ENCODE measurements around the gene ARSJ.

The ARSJ gene

DNA sequence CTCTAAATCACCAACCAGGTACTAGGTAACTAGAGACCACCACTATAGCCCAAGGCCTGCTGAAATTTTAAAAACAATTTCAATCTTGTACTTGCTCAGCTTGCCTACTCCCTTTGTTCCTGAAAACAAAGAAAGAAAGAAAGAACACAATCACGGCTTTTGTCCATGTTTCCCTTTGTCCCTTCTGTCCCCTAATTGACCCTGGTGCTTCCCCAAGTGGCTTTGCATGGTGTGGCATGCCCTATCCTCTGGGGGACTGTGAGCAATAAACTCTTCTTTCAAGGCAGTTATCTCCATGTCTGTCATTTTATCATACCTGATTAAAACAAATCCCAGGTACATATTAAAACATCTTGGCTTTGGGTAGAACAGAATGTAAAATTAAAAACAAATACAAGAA, 94.8 kb downstream of the ARSJ start:
- H3K36me3 ChIP-seq (ENCODE audit: control insufficient read depth in 1 of 2, insufficient read depth in 2 of 2, low read length in 2 of 2) = no peaks in the 10 kb centered on the region
- WGBS (ENCODE audit: extremely low coverage, insufficient coverage, insufficient read length) = no CpG with 5 or more reads among the region's 1 CpG
- H3K4me3 ChIP-seq (ENCODE audit: low read depth, low read length) = no peak overlapping the region
- H4K12ac ChIP-seq (ENCODE audit: low read depth, low read length) = no peak overlapping the region
- no peaks in the 10 kb centered on the region for H3K79me2 ChIP-seq (ENCODE audit: control insufficient read depth, insufficient read depth, low read length, poor library complexity)
- no peak overlapping the region for H3K27ac ChIP-seq (ENCODE audit: low read depth, low read length)
- no peaks in the 10 kb centered on the region for H3K79me1 ChIP-seq (ENCODE audit: low read length)
- H2BK120ac ChIP-seq (ENCODE audit: insufficient read depth, low read length, poor library complexity) = no peak overlapping the region
- H4K91ac ChIP-seq (ENCODE audit: low read depth, low read length) = no peak overlapping the region
- no peak for DNase-seq
- no peak overlapping the region for H3K4ac ChIP-seq (ENCODE audit: low read depth, low read length)
- no peak overlapping the region for H2AK5ac ChIP-seq (ENCODE audit: low read length)
- no peak overlapping the region for H3K23ac ChIP-seq (ENCODE audit: low read length)
- no peaks in the 10 kb centered on the region for H3K27me3 ChIP-seq (ENCODE audit: insufficient read depth, low read length)
- no peak overlapping the region for H3K14ac ChIP-seq (ENCODE audit: low read length)
- H3K18ac ChIP-seq (ENCODE audit: low read length) = no peak overlapping the region
- no peak overlapping the region for H4K8ac ChIP-seq (ENCODE audit: low read depth, low read length)
- H3K4me2 ChIP-seq (ENCODE audit: low read length) = no peak overlapping the region
- H3K9me3 ChIP-seq (ENCODE audit: insufficient read depth, low read depth, low read length) = no peaks in the 10 kb centered on the region
- H2BK5ac ChIP-seq (ENCODE audit: low read depth, low read length, poor library complexity) = no peak overlapping the region
- no peak overlapping the region for H2BK12ac ChIP-seq (ENCODE audit: low read length)
- H3K4me1 ChIP-seq (ENCODE audit: control insufficient read depth in 1 of 2, insufficient read depth in 2 of 2, low read length in 2 of 2) = no peaks in the 10 kb centered on the region
- no peak overlapping the region for H2AFZ ChIP-seq (ENCODE audit: insufficient read depth, low read length, poor library complexity)
- H3K9ac ChIP-seq (ENCODE audit: low read length) = no peak overlapping the region

DNA sequence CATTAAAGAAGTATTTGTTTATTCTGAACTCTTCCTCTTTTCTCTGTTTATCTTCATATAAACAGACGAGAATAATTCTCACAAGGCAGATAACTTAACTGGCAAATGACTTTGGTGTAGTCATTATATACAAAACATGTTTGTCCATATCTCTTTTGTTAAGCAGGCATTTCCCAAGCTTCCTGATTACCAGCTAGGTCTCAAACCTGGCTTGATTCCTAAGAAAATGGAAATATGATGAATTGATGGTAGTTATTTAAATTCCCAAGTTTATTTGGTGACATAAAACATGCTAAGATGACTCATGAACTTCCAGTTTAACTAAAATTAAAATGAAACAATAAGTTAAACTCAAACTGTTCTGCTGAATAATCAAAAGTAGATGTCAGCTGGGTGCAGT, 96.8 kb downstream of the ARSJ start:
- H3K9me3 ChIP-seq (ENCODE audit: insufficient read depth, low read depth, low read length) = no peaks in the 10 kb centered on the region
- no peak overlapping the region for H3K14ac ChIP-seq (ENCODE audit: low read length)
- H2AK5ac ChIP-seq (ENCODE audit: low read length) = no peak overlapping the region
- H3K27ac ChIP-seq (ENCODE audit: low read depth, low read length) = no peak overlapping the region
- H3K4me3 ChIP-seq (ENCODE audit: low read depth, low read length) = no peak overlapping the region
- no peaks in the 10 kb centered on the region for H3K36me3 ChIP-seq (ENCODE audit: control insufficient read depth in 1 of 2, insufficient read depth in 2 of 2, low read length in 2 of 2)
- no peak overlapping the region for H2BK12ac ChIP-seq (ENCODE audit: low read length)
- no peak for DNase-seq
- no peaks in the 10 kb centered on the region for H3K79me1 ChIP-seq (ENCODE audit: low read length)
- H3K79me2 ChIP-seq (ENCODE audit: control insufficient read depth, insufficient read depth, low read length, poor library complexity) = no peaks in the 10 kb centered on the region
- no peak overlapping the region for H3K4me2 ChIP-seq (ENCODE audit: low read length)
- H2BK120ac ChIP-seq (ENCODE audit: insufficient read depth, low read length, poor library complexity) = no peak overlapping the region
- no peak overlapping the region for H3K4ac ChIP-seq (ENCODE audit: low read depth, low read length)
- H4K91ac ChIP-seq (ENCODE audit: low read depth, low read length) = no peak overlapping the region
- H3K27me3 ChIP-seq (ENCODE audit: insufficient read depth, low read length) = no peaks in the 10 kb centered on the region
- H3K23ac ChIP-seq (ENCODE audit: low read length) = no peak overlapping the region
- no peak overlapping the region for H3K9ac ChIP-seq (ENCODE audit: low read length)
- WGBS (ENCODE audit: extremely low coverage, insufficient coverage, insufficient read length) = no CpG with 5 or more reads among the region's 1 CpG
- H3K4me1 ChIP-seq (ENCODE audit: control insufficient read depth in 1 of 2, insufficient read depth in 2 of 2, low read length in 2 of 2) = no peaks in the 10 kb centered on the region
- H3K18ac ChIP-seq (ENCODE audit: low read length) = no peak overlapping the region
- no peak overlapping the region for H2AFZ ChIP-seq (ENCODE audit: insufficient read depth, low read length, poor library complexity)
- no peak overlapping the region for H4K8ac ChIP-seq (ENCODE audit: low read depth, low read length)
- H2BK5ac ChIP-seq (ENCODE audit: low read depth, low read length, poor library complexity) = no peak overlapping the region
- H4K12ac ChIP-seq (ENCODE audit: low read depth, low read length) = no peak overlapping the region

DNA sequence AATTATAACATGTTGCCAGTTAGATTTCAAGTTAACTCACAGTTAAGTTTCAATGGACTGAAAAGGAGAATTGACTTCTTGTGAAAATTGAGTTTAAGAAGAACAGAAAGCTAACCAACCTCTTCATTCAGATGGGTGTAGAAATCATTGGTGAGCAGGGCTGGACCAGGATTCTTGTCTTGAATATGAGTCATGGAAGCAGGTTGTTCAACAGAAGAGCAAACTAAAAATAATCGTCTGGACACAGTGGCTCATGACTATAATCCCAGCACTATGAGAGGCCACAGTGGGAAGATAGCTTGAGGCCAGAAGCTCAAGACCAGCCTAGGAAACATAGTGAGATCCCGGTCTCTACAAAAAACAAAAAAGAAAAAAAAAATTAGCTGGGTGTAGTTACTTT, 98.2 kb downstream of the ARSJ start:
- H2BK12ac ChIP-seq (ENCODE audit: low read length) = no peak overlapping the region
- H3K9me3 ChIP-seq (ENCODE audit: insufficient read depth, low read depth, low read length) = no peaks in the 10 kb centered on the region
- no peak for DNase-seq
- no peak overlapping the region for H2BK120ac ChIP-seq (ENCODE audit: insufficient read depth, low read length, poor library complexity)
- H4K12ac ChIP-seq (ENCODE audit: low read depth, low read length) = no peak overlapping the region
- H3K79me1 ChIP-seq (ENCODE audit: low read length) = no peaks in the 10 kb centered on the region
- no peak overlapping the region for H3K4me3 ChIP-seq (ENCODE audit: low read depth, low read length)
- H3K23ac ChIP-seq (ENCODE audit: low read length) = no peak overlapping the region
- no peak overlapping the region for H3K4ac ChIP-seq (ENCODE audit: low read depth, low read length)
- no peak overlapping the region for H4K8ac ChIP-seq (ENCODE audit: low read depth, low read length)
- no peaks in the 10 kb centered on the region for H3K4me1 ChIP-seq (ENCODE audit: control insufficient read depth in 1 of 2, insufficient read depth in 2 of 2, low read length in 2 of 2)
- no peak overlapping the region for H3K4me2 ChIP-seq (ENCODE audit: low read length)
- WGBS (ENCODE audit: extremely low coverage, insufficient coverage, insufficient read length) = no CpG with 5 or more reads among the region's 2 CpGs
- H4K91ac ChIP-seq (ENCODE audit: low read depth, low read length) = no peak overlapping the region
- no peak overlapping the region for H2AK5ac ChIP-seq (ENCODE audit: low read length)
- no peak overlapping the region for H2AFZ ChIP-seq (ENCODE audit: insufficient read depth, low read length, poor library complexity)
- H3K79me2 ChIP-seq (ENCODE audit: control insufficient read depth, insufficient read depth, low read length, poor library complexity) = no peaks in the 10 kb centered on the region
- no peaks in the 10 kb centered on the region for H3K27me3 ChIP-seq (ENCODE audit: insufficient read depth, low read length)
- no peak overlapping the region for H3K9ac ChIP-seq (ENCODE audit: low read length)
- H2BK5ac ChIP-seq (ENCODE audit: low read depth, low read length, poor library complexity) = no peak overlapping the region
- no peaks in the 10 kb centered on the region for H3K36me3 ChIP-seq (ENCODE audit: control insufficient read depth in 1 of 2, insufficient read depth in 2 of 2, low read length in 2 of 2)
- H3K27ac ChIP-seq (ENCODE audit: low read depth, low read length) = no peak overlapping the region
- no peak overlapping the region for H3K14ac ChIP-seq (ENCODE audit: low read length)
- no peak overlapping the region for H3K18ac ChIP-seq (ENCODE audit: low read length)

- Histone ChIP-seq H3K27me3 (ENCODE audit: insufficient read depth, low read length) (no peaks in the 10 kb centered on the region), H3K79me2 (ENCODE audit: control insufficient read depth, insufficient read depth, low read length, poor library complexity) (no peaks in the 10 kb centered on the region), H3K36me3 (ENCODE audit: control insufficient read depth in 1 of 2, insufficient read depth in 2 of 2, low read length in 2 of 2) (no peaks in the 10 kb centered on the region), H3K4me1 (ENCODE audit: control insufficient read depth in 1 of 2, insufficient read depth in 2 of 2, low read length in 2 of 2) (no peaks in the 10 kb centered on the region), H4K12ac (ENCODE audit: low read depth, low read length) (no peak overlapping the region), H3K18ac (ENCODE audit: low read length) (no peak overlapping the region), H3K9me3 (ENCODE audit: insufficient read depth, low read depth, low read length) (no peaks in the 10 kb centered on the region), H3K79me1 (ENCODE audit: low read length) (no peaks in the 10 kb centered on the region), H3K4me2 (ENCODE audit: low read length) (no peak overlapping the region), H4K91ac (ENCODE audit: low read depth, low read length) (no peak overlapping the region), H3K23ac (ENCODE audit: low read length) (no peak overlapping the region), H3K27ac (ENCODE audit: low read depth, low read length) (no peak overlapping the region), H2BK12ac (ENCODE audit: low read length) (no peak overlapping the region), H3K4me3 (ENCODE audit: low read depth, low read length) (no peak overlapping the region), H2BK5ac (ENCODE audit: low read depth, low read length, poor library complexity) (no peak overlapping the region), H2AFZ (ENCODE audit: insufficient read depth, low read length, poor library complexity) (no peak overlapping the region), H2BK120ac (ENCODE audit: insufficient read depth, low read length, poor library complexity) (no peak overlapping the region), H3K9ac (ENCODE audit: low read length) (no peak overlapping the region), H3K14ac (ENCODE audit: low read length) (no peak overlapping the region), H4K8ac (ENCODE audit: low read depth, low read length) (no peak overlapping the region), H3K4ac (ENCODE audit: low read depth, low read length) (no peak overlapping the region), H2AK5ac (ENCODE audit: low read length) (no peak overlapping the region)
- DNase-seq = no peak
- no CpG with 5 or more reads among the region's 3 CpGs for WGBS (ENCODE audit: extremely low coverage, insufficient coverage, insufficient read length)
These were observed 99.0 kb downstream of the ARSJ start for GRCh38 chr4:113880240-113881028.

All from trophoblast cell (in vitro differentiated cells and primary cell).